Measurements from ENCODE around the gene PHACTR1. TPM values are rescaled to one million over a fixed set of nuclear protein-coding genes. Genes with fewer than 3 reads are reported as not detected.

The PHACTR1 gene
- total and polyA plus RNA-seq, 8 donors: 0.46 to 17.4 (median 6.4) TPM; not detected in 1

DNA sequence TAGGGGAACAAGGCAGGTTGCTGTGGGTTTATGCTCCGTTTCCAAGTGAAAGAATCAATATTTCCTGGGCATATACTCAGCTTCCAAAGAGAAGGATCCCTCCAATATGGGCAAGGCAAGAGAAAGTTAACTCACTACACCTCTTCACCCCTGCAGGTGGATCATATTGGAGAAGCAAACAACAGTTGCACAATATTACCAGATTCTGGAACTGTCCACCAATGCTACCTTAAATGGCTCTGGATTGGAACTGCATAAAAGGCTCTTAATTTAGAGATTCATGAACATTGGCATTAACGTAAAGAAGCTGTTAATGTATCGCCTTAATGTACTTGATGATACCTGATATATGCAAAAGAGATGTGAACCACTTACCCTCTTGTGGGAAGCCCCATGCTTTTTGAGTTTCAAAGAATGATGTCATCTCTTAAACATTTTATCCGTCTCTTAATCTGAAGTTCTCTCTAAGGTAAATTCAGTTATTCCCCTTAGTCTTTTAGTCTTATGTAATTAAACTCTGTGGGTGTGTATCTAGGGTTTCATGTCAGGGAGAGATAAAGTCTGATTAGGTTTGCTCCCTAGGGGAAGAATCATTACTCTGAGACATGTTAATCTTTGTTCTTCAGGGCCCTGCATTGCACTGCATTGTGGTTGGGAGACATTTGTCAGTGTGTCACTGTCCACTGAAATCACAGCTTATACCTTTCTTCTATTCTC, 99.5 kb downstream of the PHACTR1 start:
- TF ChIP-seq CTCF (IDR thresholded peaks at IDR 0.05) (no peak), POLR2AphosphoS5 (IDR thresholded peaks at IDR 0.05) (no peak), POLR2A (IDR thresholded peaks at IDR 0.05) (no peak), EP300 (IDR thresholded peaks at IDR 0.05) (no peak)

GRCh38 chr6:12818324-12818723, 101.8 kb downstream of the PHACTR1 start:
- TF ChIP-seq POLR2A (IDR thresholded peaks at IDR 0.05): no peak
- TF ChIP-seq POLR2AphosphoS5 (IDR thresholded peaks at IDR 0.05): no peak
- TF ChIP-seq CTCF (IDR thresholded peaks at IDR 0.05): no peak
- no peak for TF ChIP-seq EP300 (IDR thresholded peaks at IDR 0.05)
- intact Hi-C loops (cut with DNase I; ENCODE audit: low total_unique reads): no loop called here
- Histone ChIP-seq H3K27ac (no peak overlapping the region), H3K27me3 (peaks cover 0 to 9% (median 0%) of the 10 kb centered on the region in 3 donors), H3K4me1 (no peaks in the 10 kb centered on the region), H3K36me3 (no peaks in the 10 kb centered on the region), H3K9me3 (no peaks in the 10 kb centered on the region), H3K4me3 (no peak overlapping the region)
- WGBS, 5 donors: 12 to 32% (median 22%) methylated on average over 1 of the region's 1 CpG
- DNase-seq: peak in 1 of 2 donors; percentile 9

More for the DNA sequence above, 99.5 kb downstream of the PHACTR1 start:
- no peak overlapping the region for H3K4me3 ChIP-seq
- 61 to 69% (median 63%) methylated on average over 4 of the region's 4 CpGs for WGBS, 5 donors
- H3K4me1 ChIP-seq: no peaks in the 10 kb centered on the region
- no peak for DNase-seq
- no peak overlapping the region for H3K27ac ChIP-seq
- intact Hi-C loops (cut with DNase I; ENCODE audit: low total_unique reads): no loop called here
- H3K27me3 ChIP-seq: peaks cover 0 to 9% (median 0%) of the 10 kb centered on the region in 3 donors
- H3K9me3 ChIP-seq: no peaks in the 10 kb centered on the region
- H3K36me3 ChIP-seq: no peaks in the 10 kb centered on the region

- no peaks in the 10 kb centered on the region for H3K36me3 ChIP-seq
- H3K9me3 ChIP-seq: no peaks in the 10 kb centered on the region
- no peak overlapping the region for H3K4me3 ChIP-seq
- H3K27me3 ChIP-seq: peaks cover 0 to 5% (median 0%) of the 10 kb centered on the region in 3 donors
- intact Hi-C loops (cut with DNase I; ENCODE audit: low total_unique reads): no loop called here
- 85 to 93% (median 90%) methylated on average over 8 of the region's 8 CpGs for WGBS, 5 donors
- DNase-seq: no peak
- TF ChIP-seq POLR2A (IDR thresholded peaks at IDR 0.05) (no peak), POLR2AphosphoS5 (IDR thresholded peaks at IDR 0.05) (no peak), CTCF (IDR thresholded peaks at IDR 0.05) (no peak), EP300 (IDR thresholded peaks at IDR 0.05) (no peak)
- no peaks in the 10 kb centered on the region for H3K4me1 ChIP-seq
- H3K27ac ChIP-seq: no peak overlapping the region
These were observed 107.3 kb downstream of the PHACTR1 start for GRCh38 chr6:12823847-12824246.

- WGBS, 5 donors: 59 to 82% (median 75%) methylated on average over 2 of the region's 2 CpGs
- Histone ChIP-seq H3K36me3 (no peaks in the 10 kb centered on the region), H3K27ac (no peak overlapping the region), H3K27me3 (no peaks in the 10 kb centered on the region), H3K4me3 (no peak overlapping the region), H3K9me3 (no peaks in the 10 kb centered on the region), H3K4me1 (no peaks in the 10 kb centered on the region)
- DNase-seq: no peak
- TF ChIP-seq POLR2AphosphoS5 (IDR thresholded peaks at IDR 0.05) (no peak), CTCF (IDR thresholded peaks at IDR 0.05) (no peak), EP300 (IDR thresholded peaks at IDR 0.05) (no peak), POLR2A (IDR thresholded peaks at IDR 0.05) (no peak)
- intact Hi-C loops (cut with DNase I; ENCODE audit: low total_unique reads): no loop called here
These were observed 110.0 kb downstream of the PHACTR1 start for GRCh38 chr6:12826584-12826983.

Data from stomach (tissue), 9 donors.